GM19455 (cell line): ENCODE data around the gene ZBTB5.
"Not testable (repeated sequence)": the region's sequence is repeated elsewhere in the genome, so short reads cannot be mapped to it uniquely, and the experiment has no call there.

Source experiments
- ATAC-seq: cut with Tn5 transposase; IDR thresholded peaks from one replicate; pipeline ENCODE4 v1.9.1; 2021; ENCODE audit not compliant: unreplicated experiment

ZBTB5 gene, protein sequence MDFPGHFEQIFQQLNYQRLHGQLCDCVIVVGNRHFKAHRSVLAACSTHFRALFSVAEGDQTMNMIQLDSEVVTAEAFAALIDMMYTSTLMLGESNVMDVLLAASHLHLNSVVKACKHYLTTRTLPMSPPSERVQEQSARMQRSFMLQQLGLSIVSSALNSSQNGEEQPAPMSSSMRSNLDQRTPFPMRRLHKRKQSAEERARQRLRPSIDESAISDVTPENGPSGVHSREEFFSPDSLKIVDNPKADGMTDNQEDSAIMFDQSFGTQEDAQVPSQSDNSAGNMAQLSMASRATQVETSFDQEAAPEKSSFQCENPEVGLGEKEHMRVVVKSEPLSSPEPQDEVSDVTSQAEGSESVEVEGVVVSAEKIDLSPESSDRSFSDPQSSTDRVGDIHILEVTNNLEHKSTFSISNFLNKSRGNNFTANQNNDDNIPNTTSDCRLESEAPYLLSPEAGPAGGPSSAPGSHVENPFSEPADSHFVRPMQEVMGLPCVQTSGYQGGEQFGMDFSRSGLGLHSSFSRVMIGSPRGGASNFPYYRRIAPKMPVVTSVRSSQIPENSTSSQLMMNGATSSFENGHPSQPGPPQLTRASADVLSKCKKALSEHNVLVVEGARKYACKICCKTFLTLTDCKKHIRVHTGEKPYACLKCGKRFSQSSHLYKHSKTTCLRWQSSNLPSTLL

DNA sequence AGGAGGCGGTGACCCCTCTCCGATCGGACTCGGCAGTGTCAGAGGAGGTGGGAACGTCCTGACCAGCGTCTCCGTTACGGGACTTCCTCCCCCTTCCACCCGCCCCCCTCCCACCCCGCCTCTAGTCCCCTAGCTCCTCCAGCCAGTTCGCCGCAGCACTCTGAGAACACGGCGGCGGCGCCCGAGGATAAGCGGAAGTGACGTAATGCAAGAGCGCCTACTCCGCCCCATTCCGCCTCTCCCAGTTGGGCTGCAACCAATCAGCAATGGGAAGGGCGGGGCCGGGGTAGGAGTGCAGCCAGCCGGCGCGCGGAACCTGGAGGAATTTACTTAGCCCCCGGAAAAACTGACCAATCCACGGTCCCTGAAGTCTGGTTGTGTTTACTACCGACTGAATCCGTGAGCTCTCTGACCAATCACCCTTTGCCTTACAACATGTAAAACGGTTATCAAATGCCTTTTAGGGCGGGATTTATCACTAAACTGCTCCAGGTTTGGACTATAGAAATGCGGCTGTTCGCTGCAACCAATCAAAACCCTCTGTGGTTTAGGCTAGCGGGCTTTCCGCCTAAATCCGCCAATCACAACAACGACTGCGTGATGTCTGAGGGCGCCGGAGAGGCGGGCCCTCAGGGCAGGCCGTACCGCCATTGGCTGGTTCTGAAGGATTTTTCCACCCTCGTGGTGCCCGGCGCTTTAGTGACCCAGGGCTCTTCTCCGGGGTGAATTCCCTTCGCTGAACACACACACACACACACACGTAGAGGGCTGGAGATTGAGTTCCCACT is at the start of gene ZBTB5:
TSS of gene ZBTB5 (minus strand) at position 202 of the 788 bp plus-strand sequence. CDS start 22,899 bp downstream, outside the sequence.
- peak; percentile 84 for ATAC-seq

DNA sequence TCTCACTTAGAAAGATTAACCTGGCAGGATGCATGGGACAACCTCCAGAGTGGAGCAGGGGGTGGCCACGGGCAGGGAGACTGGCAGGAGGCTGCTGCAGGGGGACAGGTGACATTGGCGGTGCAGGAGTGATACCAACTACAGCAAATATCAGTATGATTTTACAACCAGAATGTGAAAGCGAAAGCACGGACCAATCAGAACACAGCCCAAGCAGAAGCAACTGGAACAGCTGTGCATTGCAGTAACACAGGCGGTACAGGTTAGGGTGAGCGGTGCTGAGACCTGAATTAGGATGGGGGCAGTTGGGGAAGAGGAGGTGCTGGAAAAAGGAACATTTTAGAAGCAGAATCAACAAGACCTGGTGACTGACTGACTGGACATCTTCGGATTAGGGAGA is 49.7 kb upstream of the ZBTB5 start:
- ATAC-seq: no peak

GRCh38 chr9:37514415-37514814 is 49.2 kb upstream of the ZBTB5 start:
- not testable (repeated sequence) for ATAC-seq

- no peak for ATAC-seq
These were observed 47.2 kb upstream of the ZBTB5 start for GRCh38 chr9:37512437-37512836.

DNA sequence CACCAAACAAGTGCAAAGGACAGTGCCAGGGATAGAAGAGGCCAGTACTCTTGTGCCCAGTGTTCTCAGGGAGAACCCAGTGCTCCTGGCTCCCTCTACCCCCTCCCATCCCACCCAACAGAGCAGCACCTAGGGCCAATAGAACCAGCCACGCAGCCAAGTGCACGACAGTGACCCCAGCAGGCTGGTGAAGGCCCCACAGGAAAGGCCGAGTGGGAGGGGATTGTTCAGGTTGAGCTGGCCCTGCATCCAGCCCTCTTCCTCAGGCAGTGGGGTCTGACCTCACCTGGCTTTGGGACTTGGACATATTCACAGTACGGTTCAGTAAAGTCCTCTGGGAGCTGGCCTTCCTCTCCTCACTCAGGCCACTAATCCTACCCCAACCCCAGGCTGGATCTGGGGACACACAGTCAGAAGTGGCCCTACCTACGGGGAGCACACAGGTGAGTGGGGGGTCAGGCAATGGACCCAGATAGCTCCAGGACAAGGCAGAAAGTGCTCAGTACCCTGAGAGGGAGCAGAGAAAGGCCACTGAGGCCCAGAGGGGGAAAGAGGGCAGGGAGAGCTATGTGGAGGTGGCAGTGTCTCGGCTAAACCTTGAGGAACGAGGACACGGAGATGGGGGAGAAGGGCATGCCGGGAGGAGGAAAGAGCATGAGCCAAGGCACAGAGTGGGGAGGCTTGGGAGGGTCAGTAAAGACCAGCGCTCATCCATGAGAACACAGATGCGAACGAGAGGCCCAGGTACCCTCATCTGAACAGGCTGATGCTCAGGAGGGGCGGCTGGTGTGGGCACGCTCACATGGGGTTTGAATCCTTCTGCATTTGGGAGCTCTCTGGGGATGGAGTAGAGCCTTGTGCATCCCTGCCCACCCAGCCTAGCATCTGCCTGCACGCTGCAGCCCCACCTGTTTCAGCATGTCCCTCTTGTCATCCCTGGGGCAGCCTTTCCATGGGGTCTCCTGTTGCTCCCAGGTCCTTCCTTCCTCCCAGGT is 46.1 kb upstream of the ZBTB5 start:
- no peak for ATAC-seq

GRCh38 chr9:37510053-37510452 is 44.8 kb upstream of the ZBTB5 start:
- ATAC-seq: not testable (repeated sequence)

- ATAC-seq: no peak
These were observed 44.3 kb upstream of the ZBTB5 start for GRCh38 chr9:37509536-37509935.

GRCh38 chr9:37508834-37509206 is 43.6 kb upstream of the ZBTB5 start:
- no peak for ATAC-seq

DNA sequence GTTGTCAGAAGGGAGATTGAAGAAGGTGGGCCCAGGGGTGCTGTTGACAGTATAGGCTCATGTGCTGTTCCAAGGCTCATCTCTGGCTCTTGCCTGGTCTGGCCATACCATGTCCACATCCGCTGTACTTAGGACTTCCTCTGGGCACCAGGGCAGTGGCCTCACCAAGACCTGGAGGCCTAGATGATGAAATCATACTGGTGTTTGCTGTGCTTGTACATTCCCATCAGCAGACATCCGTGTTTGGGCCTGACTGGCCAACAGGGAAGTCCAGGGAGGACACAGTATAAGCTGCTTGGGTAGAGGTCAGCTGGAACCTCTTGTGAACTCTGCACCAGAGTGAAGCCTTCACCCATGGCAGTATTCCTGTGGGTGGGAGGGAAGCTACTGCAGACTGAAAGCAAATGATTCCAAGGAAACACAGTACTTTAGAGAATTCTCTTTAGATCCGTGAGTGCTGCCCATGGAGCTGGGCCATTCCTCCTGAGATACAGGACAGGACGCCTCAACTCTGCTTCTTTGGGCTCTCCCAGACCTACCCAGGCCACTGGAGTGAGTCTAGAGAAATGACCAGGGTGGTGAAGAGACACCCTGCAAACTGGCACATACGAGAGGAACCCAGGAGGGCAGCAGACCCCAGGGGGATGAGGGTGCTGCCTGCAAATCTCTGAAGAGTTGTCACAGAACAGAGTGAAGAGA is 43.0 kb upstream of the ZBTB5 start:
- no peak for ATAC-seq

- no peak for ATAC-seq
These were observed 42.4 kb upstream of the ZBTB5 start for GRCh38 chr9:37507566-37508134.

GRCh38 chr9:37504605-37505004 is 39.4 kb upstream of the ZBTB5 start:
- no peak for ATAC-seq

GRCh38 chr9:37503736-37504135 is 38.5 kb upstream of the ZBTB5 start:
- ATAC-seq: no peak

- no peak for ATAC-seq
These were observed 36.8 kb upstream of the ZBTB5 start for GRCh38 chr9:37501957-37502596.

DNA sequence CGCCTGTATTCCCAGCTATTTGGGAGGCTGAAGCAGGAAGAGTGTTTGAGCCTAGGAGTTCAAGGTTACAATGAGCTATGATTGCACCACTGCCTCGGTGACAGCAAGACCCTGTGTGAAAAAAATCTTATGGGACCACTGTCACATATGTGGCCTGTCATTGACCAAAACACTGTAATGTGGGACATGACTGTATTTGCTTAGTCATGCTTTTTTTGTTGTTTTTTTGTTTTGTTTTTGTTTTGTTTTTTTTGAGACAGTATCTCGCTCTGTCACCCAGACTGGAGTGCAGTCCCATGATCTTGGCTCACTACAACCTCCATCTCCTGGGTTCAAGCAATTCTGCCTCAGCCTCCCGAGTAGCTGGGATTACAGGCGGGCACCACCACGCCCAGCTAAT is 34.0 kb upstream of the ZBTB5 start:
- ATAC-seq: no peak

DNA sequence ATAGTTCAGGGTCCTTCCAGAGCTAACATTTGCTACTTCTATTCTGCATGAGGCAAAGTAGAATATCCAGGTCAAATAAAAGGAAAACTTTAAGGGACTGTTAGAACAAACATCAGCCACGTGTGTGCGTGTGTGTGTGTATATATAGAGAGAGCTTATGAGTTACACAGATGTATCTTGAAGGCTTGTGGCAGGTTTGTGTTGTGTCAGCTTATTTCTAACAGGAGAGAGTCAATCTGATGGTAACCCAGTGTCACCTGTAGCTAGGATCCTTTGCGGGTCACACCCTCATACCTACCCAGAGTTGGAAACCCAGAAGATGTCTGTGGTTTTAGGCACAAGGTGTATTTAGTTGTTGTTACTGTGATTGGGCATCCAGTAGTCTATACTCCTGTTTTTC is 33.2 kb upstream of the ZBTB5 start:
- no peak for ATAC-seq

DNA sequence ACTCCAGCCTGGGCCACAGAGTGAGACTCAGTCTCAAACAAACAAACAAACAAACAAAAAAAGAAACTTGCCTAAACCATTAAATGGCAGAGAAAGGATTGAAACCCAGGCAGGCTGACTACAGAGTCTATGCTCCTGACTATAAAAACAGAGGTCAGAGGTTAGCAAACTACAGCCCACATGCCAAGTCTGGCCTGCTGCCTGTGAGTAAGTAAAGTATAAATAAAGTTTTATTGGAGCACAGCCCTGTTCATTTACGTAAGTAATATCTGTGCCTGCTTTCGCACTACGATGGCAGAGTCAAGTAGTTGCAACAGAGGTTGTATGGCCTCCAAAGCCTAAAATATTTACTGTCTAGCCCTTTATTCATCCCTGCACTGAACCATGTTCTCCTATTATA is 32.1 kb upstream of the ZBTB5 start:
- no peak for ATAC-seq

- ATAC-seq: no peak
These were observed 30.8 kb upstream of the ZBTB5 start for GRCh38 chr9:37496020-37496419.

DNA sequence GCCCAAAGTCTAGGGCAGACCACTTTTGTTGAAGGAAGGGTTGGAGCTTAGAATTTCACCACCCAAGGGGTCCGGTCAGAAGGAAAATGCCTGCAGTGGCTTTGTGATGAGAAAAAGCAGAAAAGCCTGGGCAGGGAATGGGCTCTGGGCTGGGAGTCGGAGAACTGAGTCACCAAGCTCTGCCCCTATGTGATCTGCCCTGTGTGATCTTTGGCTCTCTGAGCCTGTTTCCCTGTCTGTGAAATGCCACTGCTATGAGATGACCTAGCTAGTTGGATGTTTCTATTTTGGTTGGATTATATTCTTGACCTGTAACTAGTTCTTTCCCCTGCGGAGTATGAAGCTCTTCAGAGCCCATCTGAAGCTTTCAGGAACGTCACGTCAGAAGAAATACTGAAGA is 30.3 kb upstream of the ZBTB5 start:
- ATAC-seq: no peak

- no peak for ATAC-seq
These were observed 26.7 kb upstream of the ZBTB5 start for GRCh38 chr9:37491939-37492338.
